Keratinocyte (primary cell): ENCODE data around the gene PGS1. TPM values are rescaled to one million over a fixed set of nuclear protein-coding genes. Genes with fewer than 3 reads are reported as not detected.

Experiments used
- DNase-seq: peaks from one replicate; pipeline ENCODE4 v3.0.0-alpha.2; 2011; ENCODE audit warnings: low read depth, missing footprints, low spot score
- FAIRE-seq: peaks from 2 replicates; lab custom pipeline; 2011; peaks lifted over from hg19 to GRCh38; lab: Jason Lieb, UNC
- H2AFZ ChIP-seq: 2 replicates; pipeline ENCODE4 v1.6.0; 2012; ENCODE audit warnings: low read length, control low read depth, inconsistent platforms; ENCODE audit not compliant: control insufficient read depth
- H3K27ac ChIP-seq: 2 replicates; pipeline ENCODE4 v1.5.1; 2011; ENCODE audit warnings: low read length; ENCODE audit not compliant: control insufficient read depth, insufficient read depth
- H3K27me3 ChIP-seq: 3 replicates; pipeline ENCODE4 v1.6.0; 2011; ENCODE audit warnings: low read length; ENCODE audit not compliant: control insufficient read depth, insufficient read depth; ENCODE audit errors: extremely low read depth
- H3K36me3 ChIP-seq, 2 experiments: 2 replicates in 1 of 2; 3 replicates in 1 of 2; pipeline ENCODE4 v1.5.1; 2011; ENCODE audit warnings: low read length in 2 of 2, mild to moderate bottlenecking in 1 of 2; ENCODE audit not compliant: control insufficient read depth in 2 of 2, insufficient read depth in 2 of 2; ENCODE audit errors: extremely low read depth in 1 of 2
- H3K4me1 ChIP-seq: 3 replicates; pipeline ENCODE4 v1.5.1; 2011; ENCODE audit warnings: low read length; ENCODE audit not compliant: control insufficient read depth, insufficient read depth; ENCODE audit errors: extremely low read depth
- H3K4me2 ChIP-seq: 3 replicates; pipeline ENCODE4 v1.6.0; 2011; ENCODE audit warnings: low read depth, low read length; ENCODE audit not compliant: control insufficient read depth, insufficient read depth; ENCODE audit errors: extremely low read depth
- H3K4me3 ChIP-seq, 3 experiments: fragments of 200-600 bp in 1 of 3; sonication (generic) in 1 of 3; 2 replicates in 2 of 3; 3 replicates in 1 of 3; pipeline ENCODE4 v1.5.1; 2011 to 2016; ENCODE audit warnings: low read length in 3 of 3, mild to moderate bottlenecking in 3 of 3, control low read depth in 2 of 3, inconsistent platforms in 1 of 3, low read depth in 1 of 3, mixed read lengths in 1 of 3, mixed run types in 1 of 3, moderate library complexity in 1 of 3; ENCODE audit not compliant: control insufficient read depth in 2 of 3, insufficient read depth in 2 of 3; ENCODE audit errors: extremely low read depth in 1 of 3
- H3K79me2 ChIP-seq: 2 replicates; pipeline ENCODE4 v1.6.0; 2012; ENCODE audit warnings: low read length; ENCODE audit not compliant: control insufficient read depth, insufficient read depth
- H3K9ac ChIP-seq: 3 replicates; pipeline ENCODE4 v1.6.0; 2011; ENCODE audit warnings: low read length; ENCODE audit not compliant: control insufficient read depth, insufficient read depth; ENCODE audit errors: extremely low read depth
- H3K9me1 ChIP-seq: 3 replicates; pipeline ENCODE4 v1.6.0; 2011; ENCODE audit warnings: low read length; ENCODE audit not compliant: control insufficient read depth, insufficient read depth; ENCODE audit errors: extremely low read depth
- H3K9me3 ChIP-seq: 2 replicates; pipeline ENCODE4 v1.5.1; 2012; ENCODE audit warnings: low read depth, low read length; ENCODE audit not compliant: control insufficient read depth
- H4K20me1 ChIP-seq: 3 replicates; pipeline ENCODE4 v1.6.0; 2011; ENCODE audit warnings: low read length; ENCODE audit not compliant: control insufficient read depth, insufficient read depth; ENCODE audit errors: extremely low read depth
- CTCF ChIP-seq, 3 experiments: IDR thresholded peaks in 1 of 3; conservative IDR thresholded peaks in 1 of 3; optimal IDR thresholded peaks in 1 of 3; 2 replicates in 2 of 3; 3 replicates in 1 of 3; pipeline versions ENCODE3 to v1.5.1; 2011; ENCODE audit warnings: low read length in 3 of 3, mild to moderate bottlenecking in 3 of 3, moderate library complexity in 2 of 3, control low read depth in 1 of 3, inconsistent platforms in 1 of 3; ENCODE audit not compliant: insufficient read depth in 2 of 3; ENCODE audit errors: extremely low read depth in 1 of 3
- EZH2 ChIP-seq: IDR thresholded peaks from one replicate; pipeline ENCODE4 v1.6.1; 2012; ENCODE audit warnings: inconsistent platforms, mild to moderate bottlenecking, low read length, moderate library complexity
- dilution Hi-C: fragments of 300-500 bp; cut with MboI; formaldehyde crosslinking; loops from one replicate; pipeline ENCODE4 v1.7.0; 2020; ENCODE audit warnings: low sequenced_read_pairs; ENCODE audit not compliant: extremely low pct_ligation_motif_present
- polyA plus RNA-seq, 5 experiments: library from polyadenylated mRNA; depleted of rRNA in 3 of 5; stranded (reverse) in 3 of 5; stranded (forward) in 1 of 5; unstranded in 1 of 5; fragments of >200 nt; gene quantifications; 1 replicate in 1 of 5; 2 replicates in 3 of 5; 3 replicates in 1 of 5; pipeline versions ENCODE4 v1.2.1 to v1.2.3, GENCODE V29; 2011 to 2012; ENCODE audit warnings: missing spikeins in 2 of 5, low read depth in 1 of 5, low replicate concordance in 1 of 5

Gene PGS1
- polyA plus RNA-seq, 1 donor (not counting 4 experiments of a cell fraction or from before 2014, with no cell fraction given): 19.6 TPM

GRCh38 chr17:78362671-78363070 is 15.8 kb upstream of the PGS1 start:
- no peaks in the 10 kb centered on the region for H3K9me3 ChIP-seq
- peaks cover 18% of the 10 kb centered on the region for H3K27me3 ChIP-seq
- no peak overlapping the region for H3K9ac ChIP-seq
- H4K20me1 ChIP-seq: no peaks in the 10 kb centered on the region
- no peaks in the 10 kb centered on the region for H3K9me1 ChIP-seq
- H3K4me1 ChIP-seq: peaks cover 12% of the 10 kb centered on the region
- no peak for FAIRE-seq
- dilution Hi-C loops: no loop called here
- H3K79me2 ChIP-seq: peaks cover 18% of the 10 kb centered on the region
- no peak overlapping the region for H3K4me2 ChIP-seq
- H3K36me3 ChIP-seq: peaks cover 3 to 8% of the 10 kb centered on the region in 2 experiments
- TF ChIP-seq EZH2 (no peak), CTCF (optimal IDR thresholded peaks at IDR 0.05 in 1 of 3, IDR thresholded peaks at IDR 0.05 in 1 of 3, conservative IDR thresholded peaks at IDR 0.05 in 1 of 3; ENCODE audit: extremely low read depth in 1 of 3, insufficient read depth in 2 of 3, low read length in 3 of 3) (peak in 1 of 3 experiments; percentile 13)
- H3K4me3 ChIP-seq: no peak overlapping the region
- no peak overlapping the region for H3K27ac ChIP-seq
- no peak overlapping the region for H2AFZ ChIP-seq
- DNase-seq: no peak

GRCh38 chr17:78364436-78365281 is 13.8 kb upstream of the PGS1 start:
- no peak overlapping the region for H3K4me2 ChIP-seq
- no peak overlapping the region for H3K9ac ChIP-seq
- DNase-seq: no peak
- no peaks in the 10 kb centered on the region for H3K9me1 ChIP-seq
- no peak overlapping the region for H2AFZ ChIP-seq
- H3K27me3 ChIP-seq: peaks cover 18% of the 10 kb centered on the region
- H3K36me3 ChIP-seq: no peaks in the 10 kb centered on the region
- H3K27ac ChIP-seq: no peak overlapping the region
- dilution Hi-C loops: no loop called here
- TF ChIP-seq EZH2 (no peak), CTCF (optimal IDR thresholded peaks at IDR 0.05 in 1 of 3, IDR thresholded peaks at IDR 0.05 in 1 of 3, conservative IDR thresholded peaks at IDR 0.05 in 1 of 3; ENCODE audit: extremely low read depth in 1 of 3, insufficient read depth in 2 of 3, low read length in 3 of 3) (no peak)
- no peak for FAIRE-seq
- H3K79me2 ChIP-seq: no peaks in the 10 kb centered on the region
- H3K4me3 ChIP-seq: no peak overlapping the region
- no peaks in the 10 kb centered on the region for H4K20me1 ChIP-seq
- peaks cover 4% of the 10 kb centered on the region for H3K4me1 ChIP-seq
- no peaks in the 10 kb centered on the region for H3K9me3 ChIP-seq
